IMR-90 (cell line): ENCODE measurements around the gene GAL3ST2. TPM values are rescaled to one million over a fixed set of nuclear protein-coding genes. Genes with fewer than 3 reads are reported as not detected.

Experiments
- ATAC-seq: fragments of 200-7000 bp; cut with Tn5 transposase; 2 replicates; pipeline ENCODE4 v1.9.1; 2020; ENCODE audit warnings: low read depth, mild to moderate bottlenecking, moderate library complexity
- BruUV-seq: library from RNA; stranded (reverse); fragments of 400-500 nt; replicated peaks from 2 replicates; lab custom pipeline; 2021; lab: Mats Ljungman, UMichigan
- CTCF ChIA-PET: fragments of 300-600 bp; formaldehyde crosslinking; extraction: SDS; loops from one replicate; lab custom pipeline; 2021; ENCODE audit warnings: antibody characterized with exemption; lab: Yijun Ruan, JAX
- POLR2A ChIA-PET: fragments of 300-600 bp; sonication (Branson Sonifier 250); formaldehyde crosslinking; loops from one replicate; lab custom pipeline; 2022; ENCODE audit warnings: antibody characterized with exemption; ENCODE audit not compliant: unreplicated experiment; lab: Charles Lee
- DNase-seq: peaks from one replicate; pipeline ENCODE4 v3.0.0; 2013
- H2AFZ ChIP-seq: replicated peaks from 2 replicates; pipeline ENCODE3; 2013; ENCODE audit warnings: low read length, mild to moderate bottlenecking; ENCODE audit not compliant: poor library complexity
- H2AK5ac ChIP-seq: 2 replicates; pipeline ENCODE4 v1.6.1; 2013; ENCODE audit warnings: low read depth, low read length, inconsistent platforms
- H2AK9ac ChIP-seq: replicated peaks from 2 replicates; pipeline ENCODE3; 2013; ENCODE audit warnings: mild to moderate bottlenecking, low read depth, low read length, moderate library complexity; ENCODE audit not compliant: poor library complexity
- H2BK120ac ChIP-seq: 2 replicates; pipeline ENCODE4 v1.6.1; 2013; ENCODE audit warnings: low read depth, low read length, inconsistent platforms
- H2BK15ac ChIP-seq: 3 replicates; pipeline ENCODE4 v1.6.1; 2013; ENCODE audit warnings: low read depth, low read length, inconsistent platforms
- H2BK20ac ChIP-seq: 2 replicates; pipeline ENCODE4 v1.6.1; 2013; ENCODE audit warnings: low read depth, mild to moderate bottlenecking, inconsistent platforms, low read length, moderate library complexity
- H2BK5ac ChIP-seq: 2 replicates; pipeline ENCODE4 v1.6.1; 2013; ENCODE audit warnings: mild to moderate bottlenecking, low read depth, low read length, inconsistent platforms; ENCODE audit not compliant: poor library complexity, severe bottlenecking
- H3K14ac ChIP-seq: replicated peaks from 2 replicates; pipeline ENCODE4 v1.6.1; 2013; ENCODE audit warnings: low read depth, low read length, inconsistent platforms
- H3K18ac ChIP-seq: 2 replicates; pipeline ENCODE4 v1.6.1; 2013; ENCODE audit warnings: low read depth, low read length, control low read depth
- H3K23ac ChIP-seq: 2 replicates; pipeline ENCODE4 v1.6.1; 2013; ENCODE audit warnings: low read depth, low read length, inconsistent platforms
- H3K27ac ChIP-seq: 2 replicates; pipeline ENCODE4 v1.5.1; 2013; ENCODE audit warnings: mild to moderate bottlenecking, control low read depth, low read length; ENCODE audit not compliant: insufficient read depth
- H3K27me3 ChIP-seq: 2 replicates; pipeline ENCODE4 v1.6.1; 2013; ENCODE audit warnings: low read length; ENCODE audit not compliant: control insufficient read depth, insufficient read depth
- H3K36me3 ChIP-seq: 2 replicates; pipeline ENCODE4 v1.6.1; 2013; ENCODE audit warnings: low read length, mixed read lengths; ENCODE audit not compliant: control insufficient read depth, insufficient read depth
- H3K4ac ChIP-seq: 2 replicates; pipeline ENCODE4 v1.6.1; 2013; ENCODE audit warnings: low read depth, low read length, inconsistent platforms
- H3K4me1 ChIP-seq: 2 replicates; pipeline ENCODE4 v1.6.1; 2013; ENCODE audit warnings: low read length, mixed read lengths; ENCODE audit not compliant: control insufficient read depth, insufficient read depth
- H3K4me2 ChIP-seq: 2 replicates; pipeline ENCODE4 v1.6.1; 2013; ENCODE audit warnings: low read depth, mild to moderate bottlenecking, control low read depth, low read length, moderate library complexity
- H3K4me3 ChIP-seq: 2 replicates; pipeline ENCODE4 v1.5.1; 2013; ENCODE audit warnings: low read depth, mild to moderate bottlenecking, control low read depth, low read length, moderate library complexity; ENCODE audit not compliant: insufficient read depth
- H3K56ac ChIP-seq: 2 replicates; pipeline ENCODE4 v1.6.1; 2013; ENCODE audit warnings: low read length, inconsistent platforms; ENCODE audit not compliant: insufficient read depth; ENCODE audit errors: extremely low read depth
- H3K79me1 ChIP-seq, 2 experiments: 2 replicates each; pipeline ENCODE4 v1.6.1; 2013; ENCODE audit warnings: low read length in 2 of 2, inconsistent platforms in 1 of 2, low read depth in 1 of 2
- H3K9ac ChIP-seq: 2 replicates; pipeline ENCODE4 v1.6.1; 2013; ENCODE audit warnings: low read depth, low read length, control low read depth
- H3K9me1 ChIP-seq: 2 replicates; pipeline ENCODE4 v1.6.1; 2013; ENCODE audit warnings: low read length, inconsistent platforms; ENCODE audit not compliant: insufficient read depth
- H3K9me3 ChIP-seq: 2 replicates; pipeline ENCODE4 v1.6.1; 2013; ENCODE audit warnings: low read length; ENCODE audit not compliant: control insufficient read depth, insufficient read depth
- H4K20me1 ChIP-seq: 2 replicates; pipeline ENCODE4 v1.6.1; 2013; ENCODE audit warnings: low read length, inconsistent platforms; ENCODE audit not compliant: insufficient read depth
- H4K5ac ChIP-seq: 2 replicates; pipeline ENCODE4 v1.6.1; 2013; ENCODE audit warnings: mild to moderate bottlenecking, low read depth, low read length, control low read depth
- H4K8ac ChIP-seq, 2 experiments: 2 replicates each; pipeline ENCODE4 v1.6.1; 2013; ENCODE audit warnings: low read depth in 2 of 2, low read length in 2 of 2, control low read depth in 1 of 2, inconsistent platforms in 1 of 2
- H4K91ac ChIP-seq: 2 replicates; pipeline ENCODE4 v1.6.1; 2013; ENCODE audit warnings: low read depth, low read length, inconsistent platforms; ENCODE audit not compliant: insufficient read depth
- CEBPB ChIP-seq: IDR thresholded peaks from 2 replicates; pipeline ENCODE4 v1.6.1; 2012; ENCODE audit warnings: low read depth, low read length, improper control_type of control experiment
- CTCF ChIP-seq: conservative IDR thresholded peaks from 2 replicates; pipeline ENCODE4 v1.5.1; 2012; ENCODE audit warnings: mild to moderate bottlenecking, low read depth, low read length, improper control_type of control experiment
- ELK1 ChIP-seq: fragments of 150-350 bp; IDR thresholded peaks from 2 replicates; pipeline ENCODE4 v1.6.1; 2016; ENCODE audit warnings: low read depth, mild to moderate bottlenecking, low read length, moderate library complexity, borderline replicate concordance
- MAZ ChIP-seq: IDR thresholded peaks from 2 replicates; pipeline ENCODE4 v1.6.1; 2012; ENCODE audit warnings: low read depth, mild to moderate bottlenecking, low read length, improper control_type of control experiment, moderate library complexity, borderline replicate concordance
- MXI1 ChIP-seq: IDR thresholded peaks from 2 replicates; pipeline ENCODE4 v1.6.1; 2012; ENCODE audit warnings: low read depth, mild to moderate bottlenecking, low read length, moderate library complexity, borderline replicate concordance
- POLR2A ChIP-seq: IDR thresholded peaks from 2 replicates; pipeline ENCODE4 v1.6.1; 2012; ENCODE audit warnings: mild to moderate bottlenecking, low read depth, low read length
- RAD21 ChIP-seq: IDR thresholded peaks from 2 replicates; pipeline ENCODE4 v1.6.1; 2012; ENCODE audit warnings: low read length, improper control_type of control experiment
- USF2 ChIP-seq: fragments of 150-350 bp; IDR thresholded peaks from 2 replicates; pipeline ENCODE4 v1.6.1; 2017; ENCODE audit warnings: mild to moderate bottlenecking, antibody characterized with exemption, low read length, low read depth
- WGBS, 2 experiments: methylation state at CpG; one replicate each; pipeline versions ENCODE4 v1.1.5 to v1.1.7; 2013; ENCODE audit warnings: missing lambda C conversion rate in 2 of 2; ENCODE audit not compliant: insufficient read length in 1 of 2; ENCODE audit errors: extremely low coverage in 2 of 2; 5-methylcytosine and 5-hydroxymethylcytosine counted together
- dilution Hi-C: fragments of 300-500 bp; cut with HindIII; formaldehyde crosslinking; loops from one replicate; pipeline ENCODE4 v1.14.3; 2018; ENCODE audit warnings: low sequenced_read_pairs; ENCODE audit not compliant: unreplicated experiment
- in situ Hi-C: fragments of 300-500 bp; cut with MboI; formaldehyde crosslinking; loops from 3 replicates; pipeline ENCODE4 v1.14.3; 2019; ENCODE audit warnings: low sequenced_read_pairs, inconsistent platforms, mixed read lengths
- intact Hi-C: fragments of 100-400 bp; cut with micrococcal nuclease; formaldehyde crosslinking; loops from 2 replicates; pipeline ENCODE4 v1.10.0; 2022
- polyA plus RNA-seq, 3 experiments: library from polyadenylated mRNA; depleted of rRNA; stranded (reverse); fragments of >200 nt; gene quantifications; 2 replicates each; pipeline ENCODE4 v1.2.3, GENCODE V29; 2012; ENCODE audit warnings: low replicate concordance in 1 of 3
- total RNA-seq: library from RNA; depleted of rRNA; stranded (reverse); fragments of >200 nt; gene quantifications from 2 replicates; pipeline ENCODE4 v1.2.3, GENCODE V29; 2012

The GAL3ST2 gene
- total and polyA plus RNA-seq, 2 of the 4 experiments (the other 2 are of a cell fraction): 0.07 TPM; not detected in 1

GRCh38 chr2:241810307-241811200 is 33.9 kb downstream of the GAL3ST2 start (continued):
- no peak for TF ChIP-seq CEBPB

- Histone ChIP-seq H3K18ac (no peak overlapping the region), H3K9me3 (no peaks in the 10 kb centered on the region), H2AK9ac (no peak overlapping the region), H3K36me3 (no peaks in the 10 kb centered on the region), H3K27me3 (peaks cover 16% of the 10 kb centered on the region), H2BK120ac (no peak overlapping the region), H4K5ac (no peak overlapping the region), H2AFZ (no peak overlapping the region), H2BK5ac (no peak overlapping the region), H2BK20ac (no peak overlapping the region), H3K23ac (no peak overlapping the region), H3K56ac (no peak overlapping the region), H4K8ac (no peak overlapping the region), H2BK15ac (no peak overlapping the region), H2AK5ac (no peak overlapping the region), H3K14ac (no peak overlapping the region), H4K91ac (no peak overlapping the region), H3K9me1 (no peaks in the 10 kb centered on the region), H3K4ac (no peak overlapping the region), H4K20me1 (no peaks in the 10 kb centered on the region; the same call in 1 of the 2 replicates), H3K4me3 (no peak overlapping the region), H3K4me1 (no peaks in the 10 kb centered on the region), H3K79me1 (no peaks in the 10 kb centered on the region), H3K9ac (no peak overlapping the region), H3K27ac (no peak overlapping the region), H3K4me2 (no peak overlapping the region)
- dilution Hi-C loops: no loop called here
- ChIA-PET POLR2A (no interaction called here), CTCF (no interaction called here)
- in situ Hi-C loops: no loop called here
- 72% methylated on average over 15 of the region's 27 CpGs; no CpG with 5 or more reads in 1 of the 2 experiments for WGBS, 2 experiments
- ATAC-seq (no peak), DNase-seq (no peak)
- TF ChIP-seq MAZ (no peak), ELK1 (no peak), MXI1 (no peak), CTCF (no peak), USF2 (no peak), RAD21 (no peak), POLR2A (no peak)
- intact Hi-C loops: no loop called here
- BruUV-seq: no TSS peak
Measured at GRCh38 chr2:241811201-241811951, 34.8 kb downstream of the GAL3ST2 start.
